ENCODE data around the gene EEF2. TPM values are rescaled to one million over a fixed set of nuclear protein-coding genes. Genes with fewer than 3 reads are reported as not detected.

Gene EEF2
- total and polyA plus RNA-seq, 2 donors (not counting 3 experiments of a cell fraction or from before 2014, with no cell fraction given): 1,496 to 2,318 TPM

GRCh38 chr19:4012975-4013634 is 27.8 kb upstream of the EEF2 start:
- intact Hi-C loops (cut with micrococcal nuclease): no loop called here
- H3K36me3 ChIP-seq (ENCODE audit: control insufficient read depth in 2 of 2, extremely low read depth in 1 of 2, insufficient read depth in 2 of 2, low read length in 2 of 2): peaks cover 2 to 39% of the 10 kb centered on the region in 2 experiments
- no peaks in the 10 kb centered on the region for H3K9me1 ChIP-seq (replicated peaks; ENCODE audit: control insufficient read depth, extremely low read depth, insufficient read depth, low read length)
- no peaks in the 10 kb centered on the region for H3K9me3 ChIP-seq (replicated peaks; ENCODE audit: control insufficient read depth, insufficient read depth, low read length)
- no peak overlapping the region for H2AFZ ChIP-seq (ENCODE audit: low read depth, low read length)
- POLR2A ChIA-PET: no interaction called here
- no peak overlapping the region for H3K4me3 ChIP-seq (replicated peaks in 1 of 3; ENCODE audit: insufficient read depth in 1 of 3, low read depth in 1 of 3, low read length in 3 of 3)
- H3K79me2 ChIP-seq (ENCODE audit: control insufficient read depth, insufficient read depth, low read length): peaks cover 40% of the 10 kb centered on the region
- H4K20me1 ChIP-seq (replicated peaks; ENCODE audit: control insufficient read depth, extremely low read depth, insufficient read depth, low read length): no peaks in the 10 kb centered on the region
- H3K9ac ChIP-seq (replicated peaks; ENCODE audit: extremely low read depth, insufficient read depth, low read length): no peak overlapping the region
- H3K4me2 ChIP-seq (ENCODE audit: insufficient read depth, low read length): no peak overlapping the region
- dilution Hi-C loops (cut with MboI; ENCODE audit: extremely low pct_ligation_motif_present, low sequenced_read_pairs): no loop called here
- H3K4me1 ChIP-seq (ENCODE audit: control insufficient read depth, extremely low read depth, insufficient read depth, low read length): peaks cover 7% of the 10 kb centered on the region
- CTCF ChIA-PET: no interaction called here
- no peak overlapping the region for H3K27ac ChIP-seq (ENCODE audit: insufficient read depth, low read depth, low read length)
- no peaks in the 10 kb centered on the region for H3K27me3 ChIP-seq (ENCODE audit: control insufficient read depth in 2 of 2, insufficient read depth in 2 of 2, low read length in 2 of 2)
- no TSS peak for BruUV-seq (replicated peaks)
- TF ChIP-seq GATA2 (IDR thresholded peaks at IDR 0.05; ENCODE audit: insufficient read depth, insufficient read length, low read depth, low read length) (no peak), MAX (IDR thresholded peaks at IDR 0.05; ENCODE audit: insufficient read depth, insufficient read length) (no peak), MYC (IDR thresholded peaks at IDR 0.05; ENCODE audit: low read depth, low read length) (no peak), JUN (IDR thresholded peaks at IDR 0.05; ENCODE audit: borderline replicate concordance, insufficient read depth, insufficient read length, low read depth) (no peak), POLR2A (IDR thresholded peaks at IDR 0.05; ENCODE audit: low read depth, low read length) (no peak), EZH2 (IDR thresholded peaks at IDR 0.05; ENCODE audit: borderline replicate concordance, low read depth, low read length, severe bottlenecking) (no peak), CTCF (IDR thresholded peaks at IDR 0.05; ENCODE audit: extremely low read depth in 1 of 2, insufficient read depth in 1 of 2, low read depth in 1 of 2, low read length in 2 of 2) (no peak)
- FAIRE-seq (no peak), DNase-seq (ENCODE audit: low read depth, low spot score) (no peak)
